Gastrocnemius medialis (tissue), 4 donors: Measurements from ENCODE around the gene SMTNL2. TPM values are rescaled to one million over a fixed set of nuclear protein-coding genes. Genes with fewer than 3 reads are reported as not detected.
A peak's percentile ranks its signal among the peaks of the same experiment; 100 is the strongest.

Experiments used
- ATAC-seq, 2 donors: fragments of 150-250 bp; one replicate each; pipeline ENCODE4 v1.9.1; 2016
- DNase-seq, 2 donors: peaks; one replicate each; pipeline ENCODE4 v3.0.0-alpha.2; 2019
- H3K27ac ChIP-seq, 4 donors: fragments of 200-600 bp; sonication (generic); 1 replicate in 1 of 4; 2 replicates in 3 of 4; pipeline ENCODE4 v1.5.1; 2016 to 2018; ENCODE audit warnings: mild to moderate bottlenecking in 2 of 4, moderate library complexity in 1 of 4
- H3K27me3 ChIP-seq, 3 donors: fragments of 200-600 bp; sonication (generic) in 2 of 3; 1 replicate in 1 of 3; 2 replicates in 2 of 3; pipeline versions ENCODE4 v1.5.1 to v1.6.0; 2016 to 2019; ENCODE audit warnings: mild to moderate bottlenecking in 1 of 3, moderate library complexity in 1 of 3
- H3K36me3 ChIP-seq, 2 donors: fragments of 200-600 bp; sonication (generic) in 1 of 2; one replicate each; pipeline ENCODE4 v1.5.1; 2017 to 2018
- H3K4me1 ChIP-seq, 2 donors: fragments of 200-600 bp; sonication (generic) in 1 of 2; one replicate each; pipeline ENCODE4 v1.5.1; 2016 to 2017; ENCODE audit warnings: mild to moderate bottlenecking in 2 of 2
- H3K4me3 ChIP-seq, 4 donors: fragments of 200-600 bp; sonication (generic) in 3 of 4; 1 replicate in 1 of 4; 2 replicates in 3 of 4; pipeline ENCODE4 v1.5.1; 2016 to 2019; ENCODE audit warnings: mild to moderate bottlenecking in 2 of 4
- H3K9me3 ChIP-seq, 3 donors: fragments of 200-600 bp; sonication (generic) in 2 of 3; 1 replicate in 1 of 3; 2 replicates in 2 of 3; pipeline ENCODE4 v1.5.1; 2016 to 2019
- CTCF ChIP-seq, 5 experiments: fragments of 450-650 bp in 3 of 5; fragments of 200-600 bp in 2 of 5; sonication (generic) in 2 of 5; IDR thresholded peaks in 4 of 5; conservative IDR thresholded peaks in 1 of 5; 1 replicate in 4 of 5; 2 replicates in 1 of 5; pipeline ENCODE4 v1.5.1; 2016 to 2019; ENCODE audit warnings: antibody characterized with exemption in 5 of 5, mild to moderate bottlenecking in 3 of 5, moderate library complexity in 3 of 5
- POLR2A ChIP-seq, 2 donors: fragments of 450-650 bp; IDR thresholded peaks; one replicate each; pipeline ENCODE4 v1.6.1; 2017; ENCODE audit warnings: antibody characterized with exemption in 2 of 2, mild to moderate bottlenecking in 2 of 2, moderate library complexity in 2 of 2
- in situ Hi-C, 4 donors: fragments of 200-750 bp; cut with MboI; loops; one replicate each; pipeline versions ENCODE4 v1.15.0 to v1.8.0; 2017; ENCODE audit warnings: low sequenced_read_pairs in 4 of 4
- intact Hi-C: fragments of 100-400 bp; cut with DNase I; formaldehyde crosslinking; loops from one replicate; pipeline ENCODE4 v1.15.1; 2023; ENCODE audit warnings: low total_unique reads
- total RNA-seq, 4 donors: library from RNA; depleted of rRNA; stranded (reverse); fragments of >200 nt; gene quantifications; one replicate each; pipeline versions ENCODE4 v1.1.0 to v1.2.3, GENCODE V29; 2016

Gene SMTNL2
- 100 to 1,000 TPM; 110 to 588 (median 420) TPM for total RNA-seq

- intact Hi-C loops (loop anchor here (5.0 kb wide), 1 partner anchor 33 kb away; no protein-coding TSS in a partner anchor), in situ Hi-C loops (no loop called here)
- peak; percentile 95 to 96 for TF ChIP-seq POLR2A (IDR thresholded peaks at IDR 0.05)
- peak in 2 of 5 experiments; percentile 11 to 15 for TF ChIP-seq CTCF (IDR thresholded peaks at IDR 0.05 in 4 of 5, conservative IDR thresholded peaks at IDR 0.05 in 1 of 5)
- H3K9me3 ChIP-seq, result no peaks in the 10 kb centered on the region
- peak within 1 kb of the TSS; percentile 63 to 87 (median 73) for H3K4me3 ChIP-seq
- no peaks in the 10 kb centered on the region for H3K27me3 ChIP-seq
- peak within 1 kb of the TSS; percentile 90 to 100 (median 98) for H3K27ac ChIP-seq
- peaks cover 28 to 29% of the 10 kb centered on the region in 2 donors for H3K4me1 ChIP-seq
- H3K36me3 ChIP-seq, result peaks cover 0 to 3% of the 10 kb centered on the region in 2 donors
- DNase-seq, result peak; percentile 67 to 88
- peak; percentile 31 to 52 for ATAC-seq
These were observed at the start of gene SMTNL2 for GRCh38 chr17:4584101-4584916. TSS of gene SMTNL2 (plus strand) at chr17:4584529. CDS start at chr17:4584606, 77 bp downstream.

GRCh38 chr17:4534928-4535666 lies 49.2 kb upstream of the SMTNL2 start:
- peak overlapping the region in 3 of 4 donors; percentile 66 to 76 (median 67) for H3K27ac ChIP-seq
- H3K4me1 ChIP-seq, result peaks cover 30 to 47% of the 10 kb centered on the region in 2 donors
- H3K4me3 ChIP-seq, result no peak overlapping the region
- intact Hi-C loops (no loop called here), in situ Hi-C loops (no loop called here)
- ATAC-seq, result no peak
- H3K9me3 ChIP-seq, result no peaks in the 10 kb centered on the region
- no peak for TF ChIP-seq POLR2A (IDR thresholded peaks at IDR 0.05)
- no peak for TF ChIP-seq CTCF (IDR thresholded peaks at IDR 0.05 in 4 of 5, conservative IDR thresholded peaks at IDR 0.05 in 1 of 5)
- no peaks in the 10 kb centered on the region for H3K27me3 ChIP-seq
- no peak for DNase-seq
- peaks cover 0 to 11% of the 10 kb centered on the region in 2 donors for H3K36me3 ChIP-seq

- peaks cover 0 to 18% of the 10 kb centered on the region in 2 donors for H3K36me3 ChIP-seq
- H3K27me3 ChIP-seq, result no peaks in the 10 kb centered on the region
- H3K4me3 ChIP-seq, result no peak overlapping the region
- no peak for DNase-seq
- intact Hi-C loops (no loop called here), in situ Hi-C loops (no loop called here)
- H3K4me1 ChIP-seq, result peaks cover 36 to 52% of the 10 kb centered on the region in 2 donors
- H3K9me3 ChIP-seq, result no peaks in the 10 kb centered on the region
- H3K27ac ChIP-seq, result peak overlapping the region in 3 of 4 donors; percentile 66 to 76 (median 67)
- TF ChIP-seq POLR2A (IDR thresholded peaks at IDR 0.05) (no peak), CTCF (IDR thresholded peaks at IDR 0.05 in 4 of 5, conservative IDR thresholded peaks at IDR 0.05 in 1 of 5) (no peak)
- ATAC-seq, result no peak
These were observed 48.6 kb upstream of the SMTNL2 start for GRCh38 chr17:4535667-4536258.

GRCh38 chr17:4536259-4536741 lies 48.0 kb upstream of the SMTNL2 start:
- Histone ChIP-seq H3K27ac (peak overlapping the region; percentile 12 to 76 (median 66)), H3K4me1 (peaks cover 41 to 53% of the 10 kb centered on the region in 2 donors)
- no peak for DNase-seq

More at GRCh38 chr17:4536259-4536741, 48.0 kb upstream of the SMTNL2 start:
- no peaks in the 10 kb centered on the region for H3K27me3 ChIP-seq
- ATAC-seq, result no peak
- TF ChIP-seq CTCF (IDR thresholded peaks at IDR 0.05 in 4 of 5, conservative IDR thresholded peaks at IDR 0.05 in 1 of 5), result no peak
- no peak for TF ChIP-seq POLR2A (IDR thresholded peaks at IDR 0.05)
- intact Hi-C loops, result no loop called here
- no peaks in the 10 kb centered on the region for H3K9me3 ChIP-seq
- no peak overlapping the region for H3K4me3 ChIP-seq
- H3K36me3 ChIP-seq, result peaks cover 0 to 18% of the 10 kb centered on the region in 2 donors
- in situ Hi-C loops, result no loop called here
